Measurements from ENCODE around the gene TRIM16. TPM values are rescaled to one million over a fixed set of nuclear protein-coding genes. Genes with fewer than 3 reads are reported as not detected.
"Not testable (repeated sequence)": the region's sequence is repeated elsewhere in the genome, so short reads cannot be mapped to it uniquely, and the experiment has no call there.

Gene TRIM16
- total and polyA plus RNA-seq, 2 of the 4 experiments (the other 2 are of a cell fraction), result 22.3 to 52.5 TPM

- H3K9me1 ChIP-seq (ENCODE audit: insufficient read depth, low read length); H3K27me3 ChIP-seq (ENCODE audit: control insufficient read depth, insufficient read depth, low read length); H2AFZ ChIP-seq (replicated peaks; ENCODE audit: low read length, poor library complexity); H4K5ac ChIP-seq (ENCODE audit: low read depth, low read length); H2AK5ac ChIP-seq (ENCODE audit: low read depth, low read length); H3K56ac ChIP-seq (ENCODE audit: extremely low read depth, insufficient read depth, low read length); H2BK15ac ChIP-seq (ENCODE audit: low read depth, low read length); H3K18ac ChIP-seq (ENCODE audit: low read depth, low read length); H3K14ac ChIP-seq (replicated peaks; ENCODE audit: low read depth, low read length); H4K20me1 ChIP-seq (ENCODE audit: insufficient read depth, low read length); POLR2A ChIA-PET (ENCODE audit: unreplicated experiment); H4K91ac ChIP-seq (ENCODE audit: insufficient read depth, low read depth, low read length); H3K4me1 ChIP-seq (ENCODE audit: control insufficient read depth, insufficient read depth, low read length); H3K9ac ChIP-seq (ENCODE audit: low read depth, low read length); H3K4me2 ChIP-seq (ENCODE audit: low read depth, low read length); dilution Hi-C loops (cut with HindIII; ENCODE audit: low sequenced_read_pairs, unreplicated experiment); DNase-seq; BruUV-seq (replicated peaks); H3K23ac ChIP-seq (ENCODE audit: low read depth, low read length); H2BK5ac ChIP-seq (ENCODE audit: low read depth, low read length, poor library complexity, severe bottlenecking); in situ Hi-C loops (cut with MboI; ENCODE audit: low sequenced_read_pairs); H3K9me3 ChIP-seq (ENCODE audit: control insufficient read depth, insufficient read depth, low read length); H3K79me1 ChIP-seq (ENCODE audit: low read depth in 1 of 2, low read length in 2 of 2); H2AK9ac ChIP-seq (replicated peaks; ENCODE audit: low read depth, low read length, poor library complexity); H2BK20ac ChIP-seq (ENCODE audit: low read depth, low read length); intact Hi-C loops (cut with micrococcal nuclease); H3K4me3 ChIP-seq (ENCODE audit: insufficient read depth, low read depth, low read length); H3K27ac ChIP-seq (ENCODE audit: insufficient read depth, low read length); H4K8ac ChIP-seq (ENCODE audit: low read depth in 2 of 2, low read length in 2 of 2); H3K4ac ChIP-seq (ENCODE audit: low read depth, low read length); CTCF ChIA-PET; H2BK120ac ChIP-seq (ENCODE audit: low read depth, low read length); H3K36me3 ChIP-seq (ENCODE audit: control insufficient read depth, insufficient read depth, low read length): not testable (repeated sequence)
- ATAC-seq (ENCODE audit: low read depth), result peak; percentile 22; the same call in 1 of the 2 replicates
- WGBS, 2 experiments (ENCODE audit: extremely low coverage in 2 of 2, insufficient read length in 1 of 2), result no CpG with 5 or more reads among the region's 3 CpGs
Measured at GRCh38 chr17:15623661-15624209, 60.4 kb downstream of the TRIM16 start.

GRCh38 chr17:15623255-15623654 lies 60.9 kb downstream of the TRIM16 start:
- H2BK15ac ChIP-seq (ENCODE audit: low read depth, low read length); H4K5ac ChIP-seq (ENCODE audit: low read depth, low read length); in situ Hi-C loops (cut with MboI; ENCODE audit: low sequenced_read_pairs); H2BK120ac ChIP-seq (ENCODE audit: low read depth, low read length); H3K4ac ChIP-seq (ENCODE audit: low read depth, low read length); H2AK5ac ChIP-seq (ENCODE audit: low read depth, low read length); H3K79me1 ChIP-seq (ENCODE audit: low read depth in 1 of 2, low read length in 2 of 2); CTCF ChIA-PET; intact Hi-C loops (cut with micrococcal nuclease); H3K4me3 ChIP-seq (ENCODE audit: insufficient read depth, low read depth, low read length); H3K36me3 ChIP-seq (ENCODE audit: control insufficient read depth, insufficient read depth, low read length); H4K8ac ChIP-seq (ENCODE audit: low read depth in 2 of 2, low read length in 2 of 2); H3K23ac ChIP-seq (ENCODE audit: low read depth, low read length); H3K4me1 ChIP-seq (ENCODE audit: control insufficient read depth, insufficient read depth, low read length); BruUV-seq (replicated peaks); H3K4me2 ChIP-seq (ENCODE audit: low read depth, low read length); POLR2A ChIA-PET (ENCODE audit: unreplicated experiment); ATAC-seq (ENCODE audit: low read depth); H3K9me1 ChIP-seq (ENCODE audit: insufficient read depth, low read length); H3K27me3 ChIP-seq (ENCODE audit: control insufficient read depth, insufficient read depth, low read length); H3K56ac ChIP-seq (ENCODE audit: extremely low read depth, insufficient read depth, low read length); H2BK5ac ChIP-seq (ENCODE audit: low read depth, low read length, poor library complexity, severe bottlenecking); H4K20me1 ChIP-seq (ENCODE audit: insufficient read depth, low read length); H2BK20ac ChIP-seq (ENCODE audit: low read depth, low read length); DNase-seq; dilution Hi-C loops (cut with HindIII; ENCODE audit: low sequenced_read_pairs, unreplicated experiment); H2AK9ac ChIP-seq (replicated peaks; ENCODE audit: low read depth, low read length, poor library complexity); H2AFZ ChIP-seq (replicated peaks; ENCODE audit: low read length, poor library complexity); H3K9me3 ChIP-seq (ENCODE audit: control insufficient read depth, insufficient read depth, low read length); H3K9ac ChIP-seq (ENCODE audit: low read depth, low read length); H4K91ac ChIP-seq (ENCODE audit: insufficient read depth, low read depth, low read length); H3K18ac ChIP-seq (ENCODE audit: low read depth, low read length); H3K27ac ChIP-seq (ENCODE audit: insufficient read depth, low read length); H3K14ac ChIP-seq (replicated peaks; ENCODE audit: low read depth, low read length): not testable (repeated sequence)
- no CpG with 5 or more reads among the region's 4 CpGs for WGBS, 2 experiments (ENCODE audit: extremely low coverage in 2 of 2, insufficient read length in 1 of 2)

Data from IMR-90 (cell line).